ENCODE data around the gene PRSS56.

DNA sequence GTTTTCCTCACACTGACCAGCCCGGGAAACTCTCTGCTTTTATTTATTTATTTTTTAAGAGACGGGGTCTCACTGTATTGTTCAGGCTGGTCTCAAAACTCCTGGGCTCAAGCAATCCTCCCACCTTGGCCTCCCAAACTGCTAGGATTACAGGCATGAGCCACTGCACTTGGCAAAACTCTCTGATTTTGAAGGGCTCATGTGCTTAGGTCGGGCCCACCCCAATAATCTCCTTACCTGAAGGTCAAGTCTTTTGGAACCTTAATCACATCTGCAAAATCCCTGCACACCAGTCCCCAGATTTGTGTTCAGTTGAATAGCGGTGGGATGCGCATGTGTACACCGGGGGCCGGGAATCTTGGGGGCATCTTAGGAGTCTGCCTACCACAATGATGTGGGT, 24.9 kb upstream of the PRSS56 start:
- no peak for TF ChIP-seq EP300 (IDR thresholded peaks at IDR 0.05)
- TF ChIP-seq, protein P1, sequence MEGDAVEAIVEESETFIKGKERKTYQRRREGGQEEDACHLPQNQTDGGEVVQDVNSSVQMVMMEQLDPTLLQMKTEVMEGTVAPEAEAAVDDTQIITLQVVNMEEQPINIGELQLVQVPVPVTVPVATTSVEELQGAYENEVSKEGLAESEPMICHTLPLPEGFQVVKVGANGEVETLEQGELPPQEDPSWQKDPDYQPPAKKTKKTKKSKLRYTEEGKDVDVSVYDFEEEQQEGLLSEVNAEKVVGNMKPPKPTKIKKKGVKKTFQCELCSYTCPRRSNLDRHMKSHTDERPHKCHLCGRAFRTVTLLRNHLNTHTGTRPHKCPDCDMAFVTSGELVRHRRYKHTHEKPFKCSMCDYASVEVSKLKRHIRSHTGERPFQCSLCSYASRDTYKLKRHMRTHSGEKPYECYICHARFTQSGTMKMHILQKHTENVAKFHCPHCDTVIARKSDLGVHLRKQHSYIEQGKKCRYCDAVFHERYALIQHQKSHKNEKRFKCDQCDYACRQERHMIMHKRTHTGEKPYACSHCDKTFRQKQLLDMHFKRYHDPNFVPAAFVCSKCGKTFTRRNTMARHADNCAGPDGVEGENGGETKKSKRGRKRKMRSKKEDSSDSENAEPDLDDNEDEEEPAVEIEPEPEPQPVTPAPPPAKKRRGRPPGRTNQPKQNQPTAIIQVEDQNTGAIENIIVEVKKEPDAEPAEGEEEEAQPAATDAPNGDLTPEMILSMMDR (IDR thresholded peaks at IDR 0.05) = no peak

Measured in ovary (tissue), 3 donors.